Mesothelial cell of epicardium (in vitro differentiated cells): ENCODE results near the gene PIWIL1. TPM values are rescaled to one million over a fixed set of nuclear protein-coding genes. Genes with fewer than 3 reads are reported as not detected.

Source experiments
- DNase-seq, 2 experiments: peaks; one replicate each; pipeline ENCODE4 v3.0.0; 2021; ENCODE audit warnings: low spot score in 2 of 2; ENCODE audit not compliant: unreplicated experiment in 2 of 2
- H3K27ac Mint-ChIP-seq: 2 replicates; pipeline ENCODE4 v1.8.0; 2021; ENCODE audit warnings: mixed read lengths
- H3K27me3 Mint-ChIP-seq: 2 replicates; pipeline ENCODE4 v1.8.0; 2021; ENCODE audit warnings: low read depth, mixed read lengths
- H3K36me3 Mint-ChIP-seq: 2 replicates; pipeline ENCODE4 v1.8.0; 2021; ENCODE audit warnings: mixed read lengths
- H3K4me1 Mint-ChIP-seq: 2 replicates; pipeline ENCODE4 v1.8.0; 2021; ENCODE audit warnings: mixed read lengths
- H3K4me3 Mint-ChIP-seq: 2 replicates; pipeline ENCODE4 v1.8.0; 2021; ENCODE audit warnings: mild to moderate bottlenecking, moderate library complexity, mixed read lengths
- H3K9me3 Mint-ChIP-seq: 2 replicates; pipeline ENCODE4 v1.8.0; 2021; ENCODE audit warnings: mixed read lengths
- total RNA-seq: library from RNA; stranded (reverse); gene quantifications from 3 replicates; pipeline ENCODE4 v1.2.1, GENCODE V29; 2021
- TF ChIP-seq, protein P1 (sequence below): fragments of 200-600 bp; sonication (generic); IDR thresholded peaks from one replicate; pipeline ENCODE4 v1.5.0; 2021; ENCODE audit warnings: antibody characterized with exemption; ENCODE audit not compliant: unreplicated experiment

The PIWIL1 gene
- total RNA-seq, 1 donor from 2014 or later = not detected

DNA sequence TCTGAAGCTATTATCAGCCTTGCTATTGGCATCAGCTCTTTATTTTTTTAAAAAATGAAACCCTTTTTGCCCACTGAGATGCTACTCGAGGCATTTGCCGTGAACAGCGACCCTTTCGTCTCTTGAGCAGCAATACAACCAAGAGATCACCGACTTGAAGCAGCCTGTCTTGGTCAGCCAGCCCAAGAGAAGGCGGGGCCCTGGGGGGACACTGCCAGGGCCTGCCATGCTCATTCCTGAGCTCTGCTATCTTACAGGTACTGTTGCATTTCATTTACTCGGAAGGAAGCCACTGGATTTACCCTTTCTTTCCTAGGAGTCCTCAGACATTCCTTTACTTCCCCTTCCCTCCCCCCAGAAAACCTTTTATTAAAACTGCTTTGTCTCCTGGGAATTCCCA, 16.7 kb downstream of the PIWIL1 start:
- Mint-ChIP-seq H3K4me3 (no peak overlapping the region), H3K36me3 (no peaks in the 10 kb centered on the region), H3K4me1 (no peaks in the 10 kb centered on the region), H3K9me3 (no peaks in the 10 kb centered on the region), H3K27ac (no peak overlapping the region), H3K27me3 (peaks cover 69% of the 10 kb centered on the region)
- TF ChIP-seq, protein P1, sequence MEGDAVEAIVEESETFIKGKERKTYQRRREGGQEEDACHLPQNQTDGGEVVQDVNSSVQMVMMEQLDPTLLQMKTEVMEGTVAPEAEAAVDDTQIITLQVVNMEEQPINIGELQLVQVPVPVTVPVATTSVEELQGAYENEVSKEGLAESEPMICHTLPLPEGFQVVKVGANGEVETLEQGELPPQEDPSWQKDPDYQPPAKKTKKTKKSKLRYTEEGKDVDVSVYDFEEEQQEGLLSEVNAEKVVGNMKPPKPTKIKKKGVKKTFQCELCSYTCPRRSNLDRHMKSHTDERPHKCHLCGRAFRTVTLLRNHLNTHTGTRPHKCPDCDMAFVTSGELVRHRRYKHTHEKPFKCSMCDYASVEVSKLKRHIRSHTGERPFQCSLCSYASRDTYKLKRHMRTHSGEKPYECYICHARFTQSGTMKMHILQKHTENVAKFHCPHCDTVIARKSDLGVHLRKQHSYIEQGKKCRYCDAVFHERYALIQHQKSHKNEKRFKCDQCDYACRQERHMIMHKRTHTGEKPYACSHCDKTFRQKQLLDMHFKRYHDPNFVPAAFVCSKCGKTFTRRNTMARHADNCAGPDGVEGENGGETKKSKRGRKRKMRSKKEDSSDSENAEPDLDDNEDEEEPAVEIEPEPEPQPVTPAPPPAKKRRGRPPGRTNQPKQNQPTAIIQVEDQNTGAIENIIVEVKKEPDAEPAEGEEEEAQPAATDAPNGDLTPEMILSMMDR = no peak
- DNase-seq = no peak

GRCh38 chr12:130356222-130356621, 18.5 kb downstream of the PIWIL1 start:
- Mint-ChIP-seq H3K9me3 (no peaks in the 10 kb centered on the region), H3K27ac (no peak overlapping the region)

DNA sequence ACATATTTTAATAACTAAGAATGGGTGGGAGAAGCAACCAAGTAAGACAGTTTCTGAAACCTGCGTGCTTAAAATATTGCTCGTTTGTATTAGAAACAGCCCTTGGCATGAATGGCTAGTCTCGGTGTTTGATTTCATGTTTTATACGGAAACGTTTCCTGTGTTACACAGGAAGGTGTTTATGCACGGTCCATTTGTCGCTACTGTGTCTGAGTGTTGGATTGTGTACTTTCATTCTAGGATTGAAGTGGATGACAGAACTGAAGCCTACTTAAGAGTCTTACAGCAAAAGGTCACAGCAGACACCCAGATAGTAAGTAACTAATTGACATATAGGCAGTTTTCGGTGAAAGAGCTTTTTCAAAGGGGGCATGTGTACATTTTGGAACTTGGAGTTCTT, 19.6 kb downstream of the PIWIL1 start:
- TF ChIP-seq, protein P1 = no peak
- no peaks in the 10 kb centered on the region for H3K4me1 Mint-ChIP-seq
- H3K36me3 Mint-ChIP-seq = no peaks in the 10 kb centered on the region
- peaks cover 85% of the 10 kb centered on the region for H3K27me3 Mint-ChIP-seq
- H3K4me3 Mint-ChIP-seq = no peak overlapping the region
- H3K9me3 Mint-ChIP-seq = no peaks in the 10 kb centered on the region
- H3K27ac Mint-ChIP-seq = no peak overlapping the region
- DNase-seq = no peak

More at GRCh38 chr12:130356222-130356621, 18.5 kb downstream of the PIWIL1 start:
- Mint-ChIP-seq H3K4me1 (no peaks in the 10 kb centered on the region), H3K4me3 (no peak overlapping the region), H3K36me3 (no peaks in the 10 kb centered on the region), H3K27me3 (peaks cover 80% of the 10 kb centered on the region)
- TF ChIP-seq, protein P1 = no peak
- no peak for DNase-seq

DNA sequence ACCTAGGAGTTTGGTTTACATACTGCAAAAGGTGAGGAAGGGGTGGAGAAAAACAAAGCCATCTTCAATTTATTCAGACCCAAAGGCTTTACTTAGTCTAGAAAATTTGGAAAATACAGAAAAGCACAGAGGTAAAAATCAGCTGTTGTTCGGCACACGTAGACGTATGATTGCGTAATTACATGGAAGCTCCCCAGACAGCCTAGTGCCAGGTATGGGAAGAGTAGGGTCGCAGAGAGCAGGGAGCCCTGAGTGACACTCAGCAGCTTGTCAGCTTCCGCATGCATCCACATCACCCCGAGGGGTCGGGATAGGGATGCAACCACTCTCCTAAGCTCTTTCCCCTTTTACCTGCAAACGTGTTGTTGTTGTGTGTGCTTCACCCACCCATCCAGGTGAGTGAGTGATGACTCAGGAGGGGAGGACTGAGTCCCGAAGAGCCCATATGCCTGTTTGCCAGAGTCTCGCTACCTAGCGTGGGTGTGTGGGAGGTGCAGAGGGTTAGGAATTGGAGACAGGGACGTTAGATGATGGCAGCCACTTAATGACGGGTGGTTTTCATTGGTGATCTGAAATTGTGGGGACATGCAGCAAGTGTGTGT, 20.1 kb downstream of the PIWIL1 start:
- Mint-ChIP-seq H3K27me3 (peaks cover 85% of the 10 kb centered on the region), H3K27ac (no peak overlapping the region), H3K9me3 (no peaks in the 10 kb centered on the region), H3K36me3 (no peaks in the 10 kb centered on the region), H3K4me1 (no peaks in the 10 kb centered on the region), H3K4me3 (no peak overlapping the region)
- no peak for DNase-seq
- TF ChIP-seq, protein P1 = no peak

GRCh38 chr12:130362060-130362459, 24.4 kb downstream of the PIWIL1 start:
- TF ChIP-seq, protein P1 = no peak
- Mint-ChIP-seq H3K27me3 (peaks cover 64% of the 10 kb centered on the region), H3K4me3 (no peak overlapping the region), H3K27ac (no peak overlapping the region), H3K4me1 (no peaks in the 10 kb centered on the region), H3K9me3 (no peaks in the 10 kb centered on the region), H3K36me3 (no peaks in the 10 kb centered on the region)
- no peak for DNase-seq

- DNase-seq = no peak
- no peak overlapping the region for H3K27ac Mint-ChIP-seq
- H3K4me3 Mint-ChIP-seq = no peak overlapping the region
- H3K36me3 Mint-ChIP-seq = no peaks in the 10 kb centered on the region
- no peaks in the 10 kb centered on the region for H3K9me3 Mint-ChIP-seq
- TF ChIP-seq, protein P1 = no peak
- peaks cover 41% of the 10 kb centered on the region for H3K27me3 Mint-ChIP-seq
- no peaks in the 10 kb centered on the region for H3K4me1 Mint-ChIP-seq
Observed at GRCh38 chr12:130364578-130364977, 26.9 kb downstream of the PIWIL1 start.
